HepG2 (cell line): ENCODE data around the gene MRPL36. TPM values are rescaled to one million over a fixed set of nuclear protein-coding genes. Genes with fewer than 3 reads are reported as not detected.

Experiments
- CENPBD1 ChIP-seq: sonication (generic); formaldehyde crosslinking; IDR thresholded peaks from 2 replicates; pipeline ENCODE4 v1.8.0; 2022; ENCODE audit warnings: missing genetic modification reagents, low read depth, mild to moderate bottlenecking, borderline replicate concordance
- ELF4 ChIP-seq: sonication (generic); formaldehyde crosslinking; IDR thresholded peaks from 2 replicates; pipeline ENCODE4 v1.5.0; 2020; ENCODE audit warnings: missing genetic modification reagents, mild to moderate bottlenecking, moderate library complexity, borderline replicate concordance
- FOXC1 ChIP-seq: sonication (generic); formaldehyde crosslinking; IDR thresholded peaks from 2 replicates; pipeline ENCODE4 v1.8.0; 2022; ENCODE audit warnings: mild to moderate bottlenecking, missing genetic modification reagents, borderline replicate concordance
- IRF2 ChIP-seq: IDR thresholded peaks from 2 replicates; pipeline ENCODE4 v1.6.1; 2018; ENCODE audit warnings: missing genetic modification reagents, missing compliant biosample characterization
- MED1 ChIP-seq: sonication (generic); formaldehyde crosslinking; IDR thresholded peaks from 2 replicates; pipeline ENCODE4 v1.4.0; 2020; ENCODE audit warnings: missing genetic modification reagents
- MTERF4 ChIP-seq: sonication (generic); formaldehyde crosslinking; IDR thresholded peaks from 2 replicates; pipeline ENCODE4 v1.8.0; 2023; ENCODE audit warnings: mild to moderate bottlenecking, missing genetic modification reagents
- MXD1 ChIP-seq: sonication (generic); formaldehyde crosslinking; IDR thresholded peaks from 2 replicates; pipeline ENCODE4 v1.4.0; 2020; ENCODE audit warnings: mild to moderate bottlenecking, missing genetic modification reagents
- NFYB ChIP-seq: sonication (generic); formaldehyde crosslinking; IDR thresholded peaks from 2 replicates; pipeline ENCODE4 v1.4.0; 2020; ENCODE audit warnings: missing genetic modification reagents
- NR3C1 ChIP-seq: sonication (generic); formaldehyde crosslinking; IDR thresholded peaks from 2 replicates; pipeline ENCODE4 v1.4.0; 2020; ENCODE audit warnings: missing genetic modification reagents
- RAD21 ChIP-seq: fragments of 450-650 bp; formaldehyde crosslinking; IDR thresholded peaks from 2 replicates; pipeline ENCODE4 v1.5.0; 2020; ENCODE audit warnings: mild to moderate bottlenecking
- RARG ChIP-seq: sonication (generic); formaldehyde crosslinking; IDR thresholded peaks from 2 replicates; pipeline ENCODE4 v1.4.0; 2020; ENCODE audit warnings: low read depth, mild to moderate bottlenecking, missing genetic modification reagents
- RCOR2 ChIP-seq: IDR thresholded peaks from 2 replicates; pipeline ENCODE4 v1.6.1; 2016; ENCODE audit warnings: missing biosample characterization, missing genetic modification reagents
- SNAPC2 ChIP-seq: sonication (generic); formaldehyde crosslinking; IDR thresholded peaks from 2 replicates; pipeline ENCODE4 v1.8.1; 2022; ENCODE audit warnings: mild to moderate bottlenecking, missing genetic modification reagents
- TFDP1 ChIP-seq: IDR thresholded peaks from 2 replicates; pipeline ENCODE4 v1.6.1; 2016; ENCODE audit warnings: missing compliant biosample characterization, missing genetic modification reagents, borderline replicate concordance
- TFDP2 ChIP-seq: sonication (generic); formaldehyde crosslinking; IDR thresholded peaks from 2 replicates; pipeline ENCODE4 v1.4.0; 2020; ENCODE audit warnings: missing genetic modification reagents
- ZNF280B ChIP-seq: sonication (generic); formaldehyde crosslinking; IDR thresholded peaks from 2 replicates; pipeline ENCODE4 v1.5.0; 2020; ENCODE audit warnings: missing genetic modification reagents, mild to moderate bottlenecking, borderline replicate concordance
- ZNF331 ChIP-seq: sonication (generic); formaldehyde crosslinking; IDR thresholded peaks from 2 replicates; pipeline ENCODE4 v1.4.0; 2020; ENCODE audit warnings: missing genetic modification reagents
- ZNF441 ChIP-seq: sonication (generic); formaldehyde crosslinking; IDR thresholded peaks from 2 replicates; pipeline ENCODE4 v1.7.0; 2021; ENCODE audit warnings: missing genetic modification reagents, borderline replicate concordance
- ZNF546 ChIP-seq: sonication (generic); formaldehyde crosslinking; conservative IDR thresholded peaks from 2 replicates; pipeline ENCODE4 v1.8.1; 2023; ENCODE audit warnings: mild to moderate bottlenecking, missing genetic modification reagents
- ZNF704 ChIP-seq: sonication (generic); formaldehyde crosslinking; IDR thresholded peaks from 2 replicates; pipeline ENCODE4 v1.8.1; 2023; ENCODE audit warnings: mild to moderate bottlenecking, inconsistent platforms, moderate library complexity, missing genetic modification reagents, borderline replicate concordance
- ZNF740 ChIP-seq: sonication (generic); formaldehyde crosslinking; IDR thresholded peaks from 2 replicates; pipeline ENCODE4 v1.4.0; 2020; ENCODE audit warnings: missing genetic modification reagents
- polyA plus RNA-seq, 8 experiments: library from polyadenylated mRNA; depleted of rRNA in 3 of 8; stranded (reverse) in 7 of 8; unstranded in 1 of 8; fragments of >200 nt; fragmentation: Illumina TruSeq in 4 of 8; extraction: Trizol in 4 of 8; gene quantifications; 2 replicates each; pipeline versions ENCODE4 v1.2.1 to v1.2.3, GENCODE V29; 2011 to 2016; ENCODE audit warnings: low read depth in 4 of 8, missing spikeins in 1 of 8, mixed read lengths in 1 of 8; ENCODE audit not compliant: insufficient read depth in 1 of 8
- total RNA-seq, 5 experiments: library from RNA; depleted of rRNA; stranded (reverse); fragments of >200 nt; fragmentation: Illumina TruSeq; extraction: Trizol; gene quantifications; 2 replicates each; pipeline ENCODE4 v1.2.3, GENCODE V29; 2016; ENCODE audit warnings: low read depth in 1 of 5

MRPL36 gene
- total and polyA plus RNA-seq, 2 of the 13 experiments (the other 11 are each of a cell fraction or from before 2014, with no cell fraction given), result 71.3 to 113 TPM

- TF ChIP-seq CENPBD1 (CRISPR knock-in tag) (no peak), ZNF331 (peak; percentile 74; the same call in 1 of the 2 replicates), TFDP1 (CRISPR knock-in tag) (peak; percentile 64), SNAPC2 (CRISPR knock-in tag) (no peak), ZNF441 (CRISPR knock-in tag) (peak; percentile 60), MXD1 (peak; percentile 87), MED1 (CRISPR knock-in tag) (no peak; the same call in 1 of the 2 replicates), ZNF280B (CRISPR knock-in tag) (peak; percentile 79), MTERF4 (peak; percentile 76; the same call in 1 of the 2 replicates), FOXC1 (CRISPR knock-in tag) (peak; percentile 71; the same call in 1 of the 2 replicates), ZNF546 (CRISPR knock-in tag) (no peak), NFYB (CRISPR knock-in tag) (no peak), RARG (CRISPR knock-in tag) (no peak; the same call in 1 of the 2 replicates), ZNF740 (CRISPR knock-in tag) (no peak), IRF2 (peak; percentile 44; the same call in 1 of the 2 replicates), RCOR2 (CRISPR knock-in tag) (no peak), NR3C1 (CRISPR knock-in tag) (no peak), RAD21 (CRISPR knock-in tag) (peak; percentile 43; the same call in 1 of the 2 replicates), TFDP2 (CRISPR knock-in tag) (peak; percentile 90), ZNF704 (CRISPR knock-in tag) (peak; percentile 68; the same call in 1 of the 2 replicates), ELF4 (CRISPR knock-in tag) (no peak)
Measured at GRCh38 chr5:1801222-1801966, 1.8 kb upstream of the MRPL36 start, which contains the start of gene NDUFS6 (continued).
